Measurements from ENCODE around the gene KRTAP25-1. TPM values are rescaled to one million over a fixed set of nuclear protein-coding genes. Genes with fewer than 3 reads are reported as not detected.

KRTAP25-1 gene
- total RNA-seq, 2 donors from 2014 or later, result not detected

- Histone ChIP-seq H3K27me3 (no peaks in the 10 kb centered on the region), H3K36me3 (no peaks in the 10 kb centered on the region), H3K4me3 (no peak overlapping the region), H3K27ac (no peak overlapping the region), H3K4me1 (no peaks in the 10 kb centered on the region), H3K9me3 (no peaks in the 10 kb centered on the region)
- DNase-seq (ENCODE audit: low spot score), result no peak
- no peak for TF ChIP-seq CTCF (IDR thresholded peaks at IDR 0.05)
Measured at GRCh38 chr21:30268608-30269197, 20.6 kb downstream of the KRTAP25-1 start.

- no peak overlapping the region for H3K27ac ChIP-seq
- no peaks in the 10 kb centered on the region for H3K4me1 ChIP-seq
- peak in 1 of 2 donors; percentile 55 for TF ChIP-seq CTCF (IDR thresholded peaks at IDR 0.05)
- H3K27me3 ChIP-seq, result no peaks in the 10 kb centered on the region
- no peak for DNase-seq (ENCODE audit: low spot score)
- H3K9me3 ChIP-seq, result no peaks in the 10 kb centered on the region
- no peak overlapping the region for H3K4me3 ChIP-seq
- no peaks in the 10 kb centered on the region for H3K36me3 ChIP-seq
Measured at GRCh38 chr21:30257773-30258172, 31.5 kb downstream of the KRTAP25-1 start.

- Histone ChIP-seq H3K36me3 (no peaks in the 10 kb centered on the region), H3K27ac (no peak overlapping the region), H3K27me3 (no peaks in the 10 kb centered on the region), H3K4me1 (no peaks in the 10 kb centered on the region), H3K9me3 (peaks cover 0 to 7% of the 10 kb centered on the region in 2 donors), H3K4me3 (no peak overlapping the region)
- TF ChIP-seq CTCF (IDR thresholded peaks at IDR 0.05), result no peak
- DNase-seq (ENCODE audit: low spot score), result no peak
Measured at GRCh38 chr21:30256100-30256499, 33.2 kb downstream of the KRTAP25-1 start.

GRCh38 chr21:30255679-30256078, 33.6 kb downstream of the KRTAP25-1 start:
- Histone ChIP-seq H3K4me1 (no peaks in the 10 kb centered on the region), H3K9me3 (peaks cover 0 to 9% of the 10 kb centered on the region in 2 donors), H3K4me3 (no peak overlapping the region), H3K36me3 (no peaks in the 10 kb centered on the region), H3K27ac (no peak overlapping the region), H3K27me3 (no peaks in the 10 kb centered on the region)
- TF ChIP-seq CTCF (IDR thresholded peaks at IDR 0.05), result no peak
- no peak for DNase-seq (ENCODE audit: low spot score)

- Histone ChIP-seq H3K27ac (no peak overlapping the region), H3K4me1 (no peaks in the 10 kb centered on the region), H3K9me3 (peaks cover 0 to 9% of the 10 kb centered on the region in 2 donors), H3K4me3 (no peak overlapping the region), H3K27me3 (no peaks in the 10 kb centered on the region), H3K36me3 (no peaks in the 10 kb centered on the region)
- no peak for DNase-seq (ENCODE audit: low spot score)
- no peak for TF ChIP-seq CTCF (IDR thresholded peaks at IDR 0.05)
Measured at GRCh38 chr21:30251781-30252180, 37.5 kb downstream of the KRTAP25-1 start.

GRCh38 chr21:30249936-30250335, 39.4 kb downstream of the KRTAP25-1 start:
- Histone ChIP-seq H3K4me3 (no peak overlapping the region), H3K9me3 (peaks cover 0 to 9% of the 10 kb centered on the region in 2 donors), H3K27ac (no peak overlapping the region), H3K27me3 (no peaks in the 10 kb centered on the region), H3K4me1 (no peaks in the 10 kb centered on the region), H3K36me3 (no peaks in the 10 kb centered on the region)
- no peak for DNase-seq (ENCODE audit: low spot score)
- TF ChIP-seq CTCF (IDR thresholded peaks at IDR 0.05), result no peak
